D721Med (cell line): ENCODE data around the gene UTRN.

ENCODE experiments used
- DNase-seq: peaks from one replicate; pipeline ENCODE4 v3.0.0; 2011; ENCODE audit warnings: low spot score; ENCODE audit not compliant: insufficient read length
- FAIRE-seq: peaks from 2 replicates; lab custom pipeline; 2011; peaks lifted over from hg19 to GRCh38; lab: Jason Lieb, UNC
- CTCF ChIP-seq: IDR thresholded peaks from 2 replicates; pipeline ENCODE4 v1.5.1; 2012; ENCODE audit warnings: mild to moderate bottlenecking, control low read depth; ENCODE audit not compliant: insufficient read depth; ENCODE audit errors: missing control alignments

UTRN gene

GRCh38 chr6:144330017-144330987 is 45.2 kb downstream of the UTRN start:
- TF ChIP-seq CTCF = no peak
- FAIRE-seq (no peak), DNase-seq (no peak)

- FAIRE-seq = no peak
- DNase-seq = no peak
- no peak for TF ChIP-seq CTCF
Observed at GRCh38 chr6:144331491-144331969, 46.4 kb downstream of the UTRN start.

- TF ChIP-seq CTCF = no peak
- DNase-seq (no peak), FAIRE-seq (no peak)
Observed at GRCh38 chr6:144332177-144332576, 47.0 kb downstream of the UTRN start.

- no peak for FAIRE-seq
- no peak for DNase-seq
- TF ChIP-seq CTCF = no peak
Observed at GRCh38 chr6:144334150-144334708, 49.1 kb downstream of the UTRN start.
